ENCODE results near the gene GOLGA2.
A peak's percentile ranks its signal among the peaks of the same experiment; 100 is the strongest.

GOLGA2 gene

GRCh38 chr9:128323212-128323730 is 47.5 kb upstream of the GOLGA2 start:
- Histone ChIP-seq H3K36me3 (ENCODE audit: insufficient read depth, low read length) (no peaks in the 10 kb centered on the region), H3K9me2 (replicated peaks; ENCODE audit: low read depth, low read length) (no peaks in the 10 kb centered on the region), H3K4me1 (ENCODE audit: insufficient read depth, low read length, poor library complexity, severe bottlenecking) (peaks cover 8% of the 10 kb centered on the region), H4K20me1 (ENCODE audit: insufficient read depth, low read length, poor library complexity, severe bottlenecking) (peaks cover 7% of the 10 kb centered on the region), H3K79me2 (ENCODE audit: insufficient read depth, low read length) (peaks cover 38% of the 10 kb centered on the region), H3K4me2 (ENCODE audit: low read depth, low read length, poor library complexity, severe bottlenecking) (peak overlapping the region; percentile 93), H3K9ac (ENCODE audit: low read depth, low read length, poor library complexity, severe bottlenecking) (peak overlapping the region; percentile 86), H3F3A (ENCODE audit: low read depth) (no peaks in the 10 kb centered on the region), H3K27me3 (ENCODE audit: insufficient read depth, low read length, poor library complexity, severe bottlenecking) (no peaks in the 10 kb centered on the region), H3K9me3 (ENCODE audit: insufficient read depth, low read depth, low read length) (no peaks in the 10 kb centered on the region), H3K4me3 (ENCODE audit: low read length, poor library complexity, severe bottlenecking) (peak overlapping the region; percentile 95), H2AFZ (ENCODE audit: low read length) (peak overlapping the region; percentile 96)
- no peak for TF ChIP-seq EZH2phosphoT487 (IDR thresholded peaks at IDR 0.05; ENCODE audit: borderline replicate concordance)
- no peak for TF ChIP-seq CTCF (conservative IDR thresholded peaks at IDR 0.05; ENCODE audit: low read length)

- Histone ChIP-seq H3K4me1 (ENCODE audit: insufficient read depth, low read length, poor library complexity, severe bottlenecking) (peaks cover 8% of the 10 kb centered on the region), H3K36me3 (ENCODE audit: insufficient read depth, low read length) (no peaks in the 10 kb centered on the region; the same call in 1 of the 2 replicates), H3F3A (ENCODE audit: low read depth) (no peaks in the 10 kb centered on the region), H3K4me2 (ENCODE audit: low read depth, low read length, poor library complexity, severe bottlenecking) (peak within 1 kb of the TSS; percentile 93), H3K27me3 (ENCODE audit: insufficient read depth, low read length, poor library complexity, severe bottlenecking) (no peaks in the 10 kb centered on the region), H3K4me3 (ENCODE audit: low read length, poor library complexity, severe bottlenecking) (peak within 1 kb of the TSS; percentile 95), H3K9me3 (ENCODE audit: insufficient read depth, low read depth, low read length) (no peaks in the 10 kb centered on the region), H3K9me2 (replicated peaks; ENCODE audit: low read depth, low read length) (no peaks in the 10 kb centered on the region), H4K20me1 (ENCODE audit: insufficient read depth, low read length, poor library complexity, severe bottlenecking) (peaks cover 7% of the 10 kb centered on the region), H3K9ac (ENCODE audit: low read depth, low read length, poor library complexity, severe bottlenecking) (peak within 1 kb of the TSS; percentile 86), H2AFZ (ENCODE audit: low read length) (peak within 1 kb of the TSS; percentile 96), H3K79me2 (ENCODE audit: insufficient read depth, low read length) (peaks cover 38% of the 10 kb centered on the region)
- no peak for TF ChIP-seq EZH2phosphoT487 (IDR thresholded peaks at IDR 0.05; ENCODE audit: borderline replicate concordance)
- no peak for TF ChIP-seq CTCF (conservative IDR thresholded peaks at IDR 0.05; ENCODE audit: low read length)
These were observed 46.8 kb upstream of the GOLGA2 start, which contains the start of the genes COQ4 and TRUB2 for GRCh38 chr9:128322404-128323211. Gene COQ4, plus strand, starts transcription at chr9:128322839. Its CDS starts 20 bp downstream, at chr9:128322859. Gene TRUB2, minus strand, starts transcription at chr9:128322447. Its CDS starts 39 bp downstream, at chr9:128322408.

- Histone ChIP-seq H3K4me3 (ENCODE audit: low read length, poor library complexity, severe bottlenecking) (peak overlapping the region; percentile 95), H3F3A (ENCODE audit: low read depth) (no peaks in the 10 kb centered on the region), H3K4me2 (ENCODE audit: low read depth, low read length, poor library complexity, severe bottlenecking) (peak overlapping the region; percentile 76), H3K9me2 (replicated peaks; ENCODE audit: low read depth, low read length) (no peaks in the 10 kb centered on the region), H2AFZ (ENCODE audit: low read length) (peak overlapping the region; percentile 96), H3K9me3 (ENCODE audit: insufficient read depth, low read depth, low read length) (no peaks in the 10 kb centered on the region), H4K20me1 (ENCODE audit: insufficient read depth, low read length, poor library complexity, severe bottlenecking) (peaks cover 7% of the 10 kb centered on the region), H3K9ac (ENCODE audit: low read depth, low read length, poor library complexity, severe bottlenecking) (peak overlapping the region; percentile 86), H3K4me1 (ENCODE audit: insufficient read depth, low read length, poor library complexity, severe bottlenecking) (peaks cover 8% of the 10 kb centered on the region), H3K36me3 (ENCODE audit: insufficient read depth, low read length) (peaks cover 5% of the 10 kb centered on the region; the same call in 1 of the 2 replicates), H3K27me3 (ENCODE audit: insufficient read depth, low read length, poor library complexity, severe bottlenecking) (no peaks in the 10 kb centered on the region), H3K79me2 (ENCODE audit: insufficient read depth, low read length) (peaks cover 38% of the 10 kb centered on the region)
- TF ChIP-seq CTCF (conservative IDR thresholded peaks at IDR 0.05; ENCODE audit: low read length) (no peak), EZH2phosphoT487 (IDR thresholded peaks at IDR 0.05; ENCODE audit: borderline replicate concordance) (no peak)
These were observed 46.1 kb upstream of the GOLGA2 start for GRCh38 chr9:128321879-128322403.
